ENCODE results near the gene MBP. TPM values are rescaled to one million over a fixed set of nuclear protein-coding genes. Genes with fewer than 3 reads are reported as not detected.

Gene MBP
- total RNA-seq, 1 donor from 2014 or later, result 90.6 TPM

GRCh38 chr18:77145364-77145901 is 12.8 kb upstream of the MBP start:
- no peak for TF ChIP-seq CTCF (IDR thresholded peaks at IDR 0.05)
- intact Hi-C loops (cut with DNase I), result no loop called here

GRCh38 chr18:77144451-77145118 is 12.0 kb upstream of the MBP start:
- Histone ChIP-seq H3K9me3 (peaks cover 8% of the 10 kb centered on the region), H3K4me1 (peaks cover 12% of the 10 kb centered on the region), H3K27me3 (ENCODE audit: low read depth) (no peaks in the 10 kb centered on the region), H3K27ac (no peak overlapping the region), H3K36me3 (no peaks in the 10 kb centered on the region), H3K4me3 (no peak overlapping the region)
- no peak for ATAC-seq
- DNase-seq, result no peak
- intact Hi-C loops (cut with DNase I), result no loop called here
- TF ChIP-seq CTCF (IDR thresholded peaks at IDR 0.05), result no peak

More at GRCh38 chr18:77145364-77145901, 12.8 kb upstream of the MBP start:
- Histone ChIP-seq H3K27ac (no peak overlapping the region), H3K27me3 (ENCODE audit: low read depth) (no peaks in the 10 kb centered on the region), H3K9me3 (peaks cover 8% of the 10 kb centered on the region), H3K4me3 (no peak overlapping the region), H3K36me3 (no peaks in the 10 kb centered on the region), H3K4me1 (peaks cover 9% of the 10 kb centered on the region)
- no peak for ATAC-seq
- DNase-seq, result no peak

- no peak for TF ChIP-seq CTCF (IDR thresholded peaks at IDR 0.05)
- Histone ChIP-seq H3K27me3 (ENCODE audit: low read depth) (no peaks in the 10 kb centered on the region), H3K4me1 (peaks cover 12% of the 10 kb centered on the region), H3K4me3 (no peak overlapping the region), H3K9me3 (peaks cover 8% of the 10 kb centered on the region), H3K36me3 (no peaks in the 10 kb centered on the region), H3K27ac (no peak overlapping the region)
- ATAC-seq (no peak), DNase-seq (no peak)
- intact Hi-C loops (cut with DNase I), result no loop called here
Observed at GRCh38 chr18:77144046-77144445, 11.5 kb upstream of the MBP start.

GRCh38 chr18:77143196-77143595 is 10.6 kb upstream of the MBP start:
- intact Hi-C loops (cut with DNase I), result no loop called here
- DNase-seq, result no peak
- Histone ChIP-seq H3K36me3 (no peaks in the 10 kb centered on the region), H3K27ac (no peak overlapping the region), H3K27me3 (ENCODE audit: low read depth) (no peaks in the 10 kb centered on the region), H3K4me1 (peaks cover 12% of the 10 kb centered on the region), H3K4me3 (no peak overlapping the region), H3K9me3 (peaks cover 8% of the 10 kb centered on the region)
- no peak for TF ChIP-seq CTCF (IDR thresholded peaks at IDR 0.05)
- no peak for ATAC-seq

GRCh38 chr18:77141401-77142118 is 9.0 kb upstream of the MBP start:
- intact Hi-C loops (cut with DNase I), result no loop called here
- Histone ChIP-seq H3K27ac (no peak overlapping the region), H3K36me3 (no peaks in the 10 kb centered on the region), H3K4me1 (peaks cover 19% of the 10 kb centered on the region), H3K27me3 (ENCODE audit: low read depth) (no peaks in the 10 kb centered on the region), H3K9me3 (peaks cover 8% of the 10 kb centered on the region), H3K4me3 (no peak overlapping the region)
- TF ChIP-seq CTCF (IDR thresholded peaks at IDR 0.05), result peak; percentile 30
- DNase-seq (no peak), ATAC-seq (no peak)

Measured in lower lobe of right lung (tissue), 2 donors.